HepG2 (cell line): ENCODE measurements around the gene RNASE2. TPM values are rescaled to one million over a fixed set of nuclear protein-coding genes. Genes with fewer than 3 reads are reported as not detected.
A peak's percentile ranks its signal among the peaks of the same experiment; 100 is the strongest.

Experiments used
- BCL3 ChIP-seq: sonication (generic); formaldehyde crosslinking; IDR thresholded peaks from 2 replicates; pipeline ENCODE4 v1.5.1; 2020; ENCODE audit warnings: mild to moderate bottlenecking, missing genetic modification reagents, moderate library complexity
- HNRNPLL ChIP-seq: fragments of 200-400 bp; formaldehyde crosslinking; IDR thresholded peaks from 2 replicates; pipeline ENCODE4 v1.6.1; 2017; ENCODE audit warnings: mild to moderate bottlenecking, low read depth, low read length; ENCODE audit not compliant: poor library complexity, severe bottlenecking
- KDM4B ChIP-seq: sonication (generic); formaldehyde crosslinking; IDR thresholded peaks from 2 replicates; pipeline ENCODE4 v1.4.0; 2020; ENCODE audit warnings: missing genetic modification reagents
- STAG1 ChIP-seq: sonication (generic); formaldehyde crosslinking; IDR thresholded peaks from 2 replicates; pipeline ENCODE4 v1.4.0; 2020; ENCODE audit warnings: missing genetic modification reagents
- THRA ChIP-seq: sonication (generic); formaldehyde crosslinking; IDR thresholded peaks from 2 replicates; pipeline ENCODE4 v1.4.0; 2020; ENCODE audit warnings: missing genetic modification reagents, borderline replicate concordance
- ZHX2 ChIP-seq, 2 experiments: sonication (generic) in 1 of 2; formaldehyde crosslinking in 1 of 2; IDR thresholded peaks; 2 replicates each; pipeline versions ENCODE4 v1.6.1 to v1.9.0; 2014 to 2022; ENCODE audit warnings: antibody characterized with exemption in 1 of 2, borderline replicate concordance in 1 of 2, inconsistent platforms in 1 of 2, low read depth in 1 of 2, missing genetic modification reagents in 1 of 2
- ZNF275 ChIP-seq: sonication (generic); formaldehyde crosslinking; IDR thresholded peaks from 2 replicates; pipeline ENCODE4 v1.8.0; 2022; ENCODE audit warnings: missing genetic modification reagents, mild to moderate bottlenecking, inconsistent platforms, borderline replicate concordance
- ZNF501 ChIP-seq: sonication (generic); formaldehyde crosslinking; IDR thresholded peaks from 2 replicates; pipeline ENCODE4 v1.5.1; 2020; ENCODE audit warnings: mild to moderate bottlenecking, moderate library complexity, missing genetic modification reagents
- ZNF503 ChIP-seq: sonication (generic); formaldehyde crosslinking; IDR thresholded peaks from 2 replicates; pipeline ENCODE4 v1.4.0; 2020; ENCODE audit warnings: missing genetic modification reagents
- ZNF549 ChIP-seq: sonication (generic); formaldehyde crosslinking; IDR thresholded peaks from 2 replicates; pipeline ENCODE4 v1.5.0; 2020; ENCODE audit warnings: missing genetic modification reagents
- ZNF607 ChIP-seq: sonication (generic); formaldehyde crosslinking; IDR thresholded peaks from 2 replicates; pipeline ENCODE4 v1.5.1; 2020; ENCODE audit warnings: missing genetic modification reagents, mild to moderate bottlenecking, borderline replicate concordance
- ZZZ3 ChIP-seq: sonication (generic); formaldehyde crosslinking; IDR thresholded peaks from 2 replicates; pipeline ENCODE4 v1.4.0; 2020; ENCODE audit warnings: missing genetic modification reagents, mild to moderate bottlenecking, borderline replicate concordance
- polyA plus RNA-seq, 8 experiments: library from polyadenylated mRNA; depleted of rRNA in 3 of 8; stranded (reverse) in 7 of 8; unstranded in 1 of 8; fragments of >200 nt; fragmentation: Illumina TruSeq in 4 of 8; extraction: Trizol in 4 of 8; gene quantifications; 2 replicates each; pipeline versions ENCODE4 v1.2.1 to v1.2.3, GENCODE V29; 2011 to 2016; ENCODE audit warnings: low read depth in 4 of 8, missing spikeins in 1 of 8, mixed read lengths in 1 of 8; ENCODE audit not compliant: insufficient read depth in 1 of 8
- total RNA-seq, 5 experiments: library from RNA; depleted of rRNA; stranded (reverse); fragments of >200 nt; fragmentation: Illumina TruSeq; extraction: Trizol; gene quantifications; 2 replicates each; pipeline ENCODE4 v1.2.3, GENCODE V29; 2016; ENCODE audit warnings: low read depth in 1 of 5

RNASE2 gene
- total and polyA plus RNA-seq, 2 of the 13 experiments (the other 11 are each of a cell fraction or from before 2014, with no cell fraction given), result 0.69 TPM; not detected in 1

- TF ChIP-seq ZHX2 (IDR thresholded peaks at IDR 0.05; ENCODE audit: low read depth), result no peak
- no peak; the same call in 1 of the 2 replicates for TF ChIP-seq ZHX2 (CRISPR knock-in tag; IDR thresholded peaks at IDR 0.05; ENCODE audit: borderline replicate concordance)
- TF ChIP-seq STAG1 (CRISPR knock-in tag), result peak; percentile 72
- peak; percentile 65 for TF ChIP-seq ZNF607 (CRISPR knock-in tag)
- 0 out of 2 replicates have a peak, but pooled peaks have one; percentile 84 for TF ChIP-seq ZNF549 (CRISPR knock-in tag)
- peak; percentile 72; the same call in 1 of the 2 replicates for TF ChIP-seq BCL3 (CRISPR knock-in tag)
- TF ChIP-seq ZZZ3 (CRISPR knock-in tag), result peak; percentile 38; the same call in 1 of the 2 replicates
- TF ChIP-seq THRA (CRISPR knock-in tag), result peak; percentile 47
- peak; percentile 68; the same call in 1 of the 2 replicates for TF ChIP-seq ZNF275
- TF ChIP-seq ZNF503, result 0 out of 2 replicates have a peak, but pooled peaks have one; percentile 53
- TF ChIP-seq KDM4B, result peak; percentile 87; the same call in 1 of the 2 replicates
- peak; percentile 89 for TF ChIP-seq ZNF501 (CRISPR knock-in tag)
- peak; percentile 90 for TF ChIP-seq HNRNPLL
Measured at GRCh38 chr14:20970983-20971704, 15.9 kb downstream of the RNASE2 start (continued).
